ENCODE data around the gene HSPD1.

The HSPD1 gene

GRCh38 chr2:197515739-197516392, 16.2 kb upstream of the HSPD1 start, which contains the start of gene MOB4 (continued):
- TF ChIP-seq ZNF155 (tag by site-specific recombination; IDR thresholded peaks at IDR 0.05) (no peak), EGR2 (tag by site-specific recombination; IDR thresholded peaks at IDR 0.05; ENCODE audit: low read depth) (no peak), TSHZ1 (tag by site-specific recombination; IDR thresholded peaks at IDR 0.05; ENCODE audit: borderline replicate concordance) (peak; percentile 5; the same call in 1 of the 2 replicates), ZNF549 (tag by site-specific recombination; IDR thresholded peaks at IDR 0.05) (no peak), SCRT2 (tag by site-specific recombination; IDR thresholded peaks at IDR 0.05) (no peak), ZNF426 (tag by site-specific recombination; IDR thresholded peaks at IDR 0.05) (no peak), ZFP69B (tag by site-specific recombination; IDR thresholded peaks at IDR 0.05) (no peak), ZBTB7A (tag by site-specific recombination; IDR thresholded peaks at IDR 0.05; ENCODE audit: low read depth) (no peak), WT1 (tag by site-specific recombination; IDR thresholded peaks at IDR 0.05) (peak; percentile 35), ZBTB20 (tag by site-specific recombination; IDR thresholded peaks at IDR 0.05) (peak; percentile 82), KLF17 (tag by site-specific recombination; IDR thresholded peaks at IDR 0.05) (no peak; the same call in 1 of the 2 replicates), ZNF2 (tag by site-specific recombination; IDR thresholded peaks at IDR 0.05) (peak; percentile 85), ZNF580 (tag by site-specific recombination; IDR thresholded peaks at IDR 0.05) (peak; percentile 88; the same call in 1 of the 2 replicates), ZNF274 (IDR thresholded peaks at IDR 0.05; ENCODE audit: low read length) (no peak), ZNF274 (tag by site-specific recombination; IDR thresholded peaks at IDR 0.05; ENCODE audit: borderline replicate concordance) (no peak), ZFP37 (tag by site-specific recombination; IDR thresholded peaks at IDR 0.05) (peak; percentile 87), SETDB1 (IDR thresholded peaks at IDR 0.05; ENCODE audit: insufficient read length, low read length) (peak; percentile 25), YY2 (tag by site-specific recombination; IDR thresholded peaks at IDR 0.05) (peak; percentile 82), ZNF398 (tag by site-specific recombination; IDR thresholded peaks at IDR 0.05) (no peak), ZNF146 (tag by site-specific recombination; IDR thresholded peaks at IDR 0.05) (peak; percentile 34; the same call in 1 of the 2 replicates), ZNF202 (tag by site-specific recombination; IDR thresholded peaks at IDR 0.05; ENCODE audit: borderline replicate concordance) (no peak), ZNF239 (tag by site-specific recombination; IDR thresholded peaks at IDR 0.05) (no peak), CTCF (tag by site-specific recombination; IDR thresholded peaks at IDR 0.05) (peak; percentile 72), IKZF3 (tag by site-specific recombination; IDR thresholded peaks at IDR 0.05) (peak; percentile 62; the same call in 1 of the 2 replicates), ZNF664 (tag by site-specific recombination; IDR thresholded peaks at IDR 0.05) (no peak), SP2 (tag by site-specific recombination; IDR thresholded peaks at IDR 0.05) (peak; percentile 90), ZNF138 (tag by site-specific recombination; IDR thresholded peaks at IDR 0.05; ENCODE audit: borderline replicate concordance) (no peak), ZNF707 (tag by site-specific recombination; IDR thresholded peaks at IDR 0.05) (no peak), YY1 (tag by site-specific recombination; IDR thresholded peaks at IDR 0.05) (peak; percentile 87), ZNF114 (tag by site-specific recombination; IDR thresholded peaks at IDR 0.05) (no peak), ZNF311 (tag by site-specific recombination; IDR thresholded peaks at IDR 0.05; ENCODE audit: borderline replicate concordance) (no peak), KLF9 (tag by site-specific recombination; IDR thresholded peaks at IDR 0.05; ENCODE audit: low read depth) (peak; percentile 97), ZNF169 (tag by site-specific recombination; IDR thresholded peaks at IDR 0.05) (no peak), ZNF133 (tag by site-specific recombination; IDR thresholded peaks at IDR 0.05) (no peak)
